HL-60/S4 treated with phorbol 12-myristate 13-acetate at 8.2 ng/mL for 4 days and 3 days (cell line): ENCODE measurements around the gene SLC38A10.

Source experiments
- in situ Hi-C: fragments of 300-500 bp; cut with MboI; formaldehyde crosslinking; loops from 2 replicates; pipeline ENCODE4 v1.15.0; 2022; ENCODE audit warnings: low sequenced_read_pairs

SLC38A10 gene

DNA sequence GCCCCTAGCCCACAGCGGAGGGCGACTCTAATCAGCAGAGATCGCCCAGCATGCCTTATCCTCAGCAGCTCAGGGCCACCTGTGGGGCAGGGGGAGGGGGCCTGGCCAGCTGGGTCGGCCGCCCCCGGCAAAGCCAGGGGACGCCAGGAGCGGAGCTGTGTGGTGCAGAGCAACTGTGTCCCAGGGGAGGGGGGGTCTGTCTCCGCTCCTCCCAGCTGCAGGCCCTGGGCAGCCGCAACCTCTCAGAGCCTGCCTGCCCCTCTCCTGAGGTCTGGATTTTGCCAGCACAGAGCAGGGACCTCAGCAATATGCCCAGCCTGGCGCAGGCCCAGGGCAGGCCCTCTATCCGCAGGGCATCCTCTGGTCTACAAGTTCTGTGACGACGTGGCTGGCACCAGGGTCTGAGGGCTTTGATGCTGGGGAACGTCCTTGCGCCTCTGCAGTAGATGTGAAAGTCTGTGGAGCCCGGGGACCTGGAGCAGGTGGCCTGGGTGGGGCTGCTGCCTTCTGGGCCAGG, 36.5 kb upstream of the SLC38A10 start:
- in situ Hi-C loops = no loop called here

DNA sequence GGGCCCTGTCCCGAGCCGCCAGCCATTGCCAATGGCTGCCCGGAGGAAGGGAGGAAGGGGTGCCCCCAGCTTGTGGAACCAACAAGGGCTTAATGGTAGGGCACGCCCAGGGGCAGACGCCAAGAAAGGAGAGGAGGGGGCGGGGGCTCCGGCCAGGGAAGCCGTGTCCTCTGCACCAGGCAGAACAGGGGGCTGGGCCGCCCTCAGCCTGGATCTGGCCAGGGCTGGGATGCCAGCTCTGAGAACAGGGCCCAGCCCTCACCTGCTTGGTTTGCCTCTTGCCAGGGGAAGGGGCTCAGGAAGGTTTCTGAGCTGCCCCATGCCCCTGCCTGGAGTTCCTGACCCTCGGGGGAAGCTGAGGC, 35.8 kb upstream of the SLC38A10 start:
- in situ Hi-C loops = no loop called here

DNA sequence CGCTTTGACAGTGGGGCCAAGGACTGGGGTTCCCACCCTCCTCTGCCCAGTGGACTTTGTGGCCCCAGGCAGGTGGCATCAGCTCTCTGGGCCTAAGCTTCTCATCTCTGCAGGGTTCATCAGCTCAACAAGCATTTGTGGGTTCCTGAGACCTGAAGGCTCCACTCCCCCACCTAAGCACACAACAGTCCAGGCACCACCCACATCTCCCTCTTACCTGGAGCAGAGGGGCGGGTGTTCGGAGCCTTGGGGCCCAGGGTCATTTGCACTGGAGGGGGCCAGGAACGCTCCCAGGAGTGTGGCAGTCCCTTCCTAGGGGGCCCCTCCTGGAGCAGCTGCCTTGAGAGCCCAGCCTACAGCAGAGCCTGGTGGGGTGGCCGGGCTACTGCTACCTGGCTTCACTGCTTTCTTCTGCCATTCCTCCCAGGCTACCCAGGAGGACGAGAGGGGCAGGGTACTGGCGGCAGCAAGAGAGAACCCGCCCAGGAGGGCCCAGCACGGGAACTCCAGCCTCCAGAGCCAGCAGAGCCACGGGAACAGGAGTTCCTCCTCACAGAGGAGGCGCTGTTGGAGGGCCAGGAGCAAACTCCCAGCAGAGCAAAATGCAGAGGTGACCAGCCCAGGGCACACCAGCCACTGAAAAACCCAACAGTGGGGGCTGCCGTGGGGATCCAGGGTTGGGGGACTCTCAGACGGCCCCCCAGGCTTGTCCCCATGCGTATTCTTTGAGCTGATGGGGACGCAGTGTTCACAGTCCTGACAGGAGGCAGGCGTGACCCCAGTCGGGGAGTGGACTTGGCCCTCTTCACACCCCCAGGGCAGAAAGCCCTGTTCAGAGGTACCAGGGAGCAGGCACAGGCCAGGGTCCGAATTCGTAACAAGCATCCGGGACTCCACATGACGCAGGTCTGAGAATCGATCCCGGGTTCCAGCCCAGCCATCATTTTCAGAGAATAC, 35.1 kb upstream of the SLC38A10 start:
- in situ Hi-C loops = no loop called here

GRCh38 chr17:81328978-81329926, 34.1 kb upstream of the SLC38A10 start:
- in situ Hi-C loops = no loop called here

DNA sequence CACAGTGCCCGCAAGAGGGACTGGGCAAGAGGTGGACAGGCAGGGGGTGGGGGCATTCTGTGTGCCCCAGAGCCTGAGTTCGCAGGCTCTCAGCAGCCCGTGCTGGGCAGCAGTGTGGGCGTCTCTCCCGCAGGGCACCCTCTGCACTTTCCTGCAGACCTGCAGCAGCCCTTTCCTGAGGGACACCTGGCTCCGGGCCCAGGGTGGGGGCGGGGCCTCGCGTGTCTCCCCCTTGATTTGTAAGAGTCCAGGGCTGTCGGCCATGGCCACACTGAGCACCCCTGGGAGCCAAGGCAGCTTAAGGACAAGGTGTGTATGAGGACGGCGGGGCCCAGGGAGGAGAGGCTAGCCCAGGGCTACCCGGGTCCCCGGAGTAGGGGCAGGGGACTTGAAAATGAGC, 33.4 kb upstream of the SLC38A10 start:
- in situ Hi-C loops = no loop called here

- in situ Hi-C loops = no loop called here
These were observed 30.7 kb upstream of the SLC38A10 start for GRCh38 chr17:81325714-81326358.

GRCh38 chr17:81324851-81325713, 30.0 kb upstream of the SLC38A10 start:
- in situ Hi-C loops = no loop called here

DNA sequence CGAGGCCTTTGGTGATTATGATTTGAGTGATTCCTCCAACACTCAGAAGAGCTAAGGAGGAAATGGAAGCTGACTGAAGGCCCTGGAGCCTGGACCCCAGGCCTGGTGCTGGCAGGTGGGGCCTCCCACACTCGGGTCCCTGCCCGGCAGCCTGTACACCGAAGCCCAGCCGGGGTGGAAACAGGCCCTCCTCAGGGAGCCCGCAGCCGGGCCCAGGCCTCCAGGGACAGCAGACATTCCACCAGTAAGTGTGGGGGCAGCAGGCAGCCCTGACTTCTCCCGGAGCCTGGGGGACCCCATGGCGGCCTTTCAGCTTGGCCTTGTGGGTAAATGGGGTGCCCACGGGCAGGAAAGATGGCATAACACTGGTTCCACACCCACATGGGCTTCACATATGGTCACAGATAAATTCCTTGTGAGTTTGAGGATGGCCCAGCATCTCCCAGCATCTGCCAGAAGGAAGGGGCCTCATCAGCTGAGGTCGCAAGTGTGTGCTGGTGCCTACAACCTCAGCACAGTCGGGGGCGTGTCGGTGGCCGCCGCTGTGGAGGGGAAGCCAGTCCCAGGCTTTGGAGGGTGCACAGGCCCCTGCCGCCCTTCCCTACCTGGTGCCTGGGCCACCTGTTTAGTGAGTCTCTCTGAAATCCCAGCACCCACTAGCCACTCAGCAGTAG, 29.2 kb upstream of the SLC38A10 start:
- in situ Hi-C loops = no loop called here

- in situ Hi-C loops = no loop called here
These were observed 28.3 kb upstream of the SLC38A10 start for GRCh38 chr17:81323411-81323868.

- in situ Hi-C loops = no loop called here
These were observed 27.9 kb upstream of the SLC38A10 start for GRCh38 chr17:81323083-81323369.

GRCh38 chr17:81322271-81323082, 27.4 kb upstream of the SLC38A10 start:
- in situ Hi-C loops = no loop called here

DNA sequence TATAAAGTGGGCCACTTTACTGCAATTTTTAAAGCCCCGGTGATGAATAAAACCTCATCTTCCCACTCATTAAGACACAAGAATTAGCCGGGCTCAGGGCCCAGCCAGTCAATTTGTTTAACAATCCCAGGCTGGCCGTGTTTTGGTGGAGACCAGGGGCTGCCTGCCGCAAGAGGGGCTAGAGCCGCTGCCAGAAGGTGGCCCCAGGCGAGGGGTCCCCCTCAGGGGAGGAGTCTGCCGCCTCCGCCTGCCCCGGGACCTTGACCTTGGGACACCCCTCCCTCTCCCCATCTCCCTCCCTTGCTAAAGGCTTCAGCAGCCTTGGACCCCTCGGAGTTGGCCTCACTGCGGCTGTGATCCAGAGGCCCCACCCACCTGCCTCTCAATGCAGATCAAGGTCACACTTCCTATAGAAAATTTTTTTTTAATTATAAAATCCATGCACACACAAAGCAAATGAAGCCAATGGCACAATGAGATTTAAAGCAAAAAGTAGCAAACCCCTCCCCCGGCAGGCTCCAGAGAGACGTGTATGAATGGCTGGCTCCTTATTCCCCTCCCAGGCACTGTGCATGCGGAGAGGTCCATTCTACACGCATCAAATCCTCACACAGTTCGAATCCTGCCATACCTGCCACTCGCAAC, 23.0 kb upstream of the SLC38A10 start:
- in situ Hi-C loops = no loop called here

GRCh38 chr17:81317530-81317821, 22.4 kb upstream of the SLC38A10 start:
- in situ Hi-C loops = no loop called here

- in situ Hi-C loops = no loop called here
These were observed 20.8 kb upstream of the SLC38A10 start for GRCh38 chr17:81315885-81316391.

GRCh38 chr17:81315129-81315884, 20.2 kb upstream of the SLC38A10 start:
- in situ Hi-C loops = no loop called here

DNA sequence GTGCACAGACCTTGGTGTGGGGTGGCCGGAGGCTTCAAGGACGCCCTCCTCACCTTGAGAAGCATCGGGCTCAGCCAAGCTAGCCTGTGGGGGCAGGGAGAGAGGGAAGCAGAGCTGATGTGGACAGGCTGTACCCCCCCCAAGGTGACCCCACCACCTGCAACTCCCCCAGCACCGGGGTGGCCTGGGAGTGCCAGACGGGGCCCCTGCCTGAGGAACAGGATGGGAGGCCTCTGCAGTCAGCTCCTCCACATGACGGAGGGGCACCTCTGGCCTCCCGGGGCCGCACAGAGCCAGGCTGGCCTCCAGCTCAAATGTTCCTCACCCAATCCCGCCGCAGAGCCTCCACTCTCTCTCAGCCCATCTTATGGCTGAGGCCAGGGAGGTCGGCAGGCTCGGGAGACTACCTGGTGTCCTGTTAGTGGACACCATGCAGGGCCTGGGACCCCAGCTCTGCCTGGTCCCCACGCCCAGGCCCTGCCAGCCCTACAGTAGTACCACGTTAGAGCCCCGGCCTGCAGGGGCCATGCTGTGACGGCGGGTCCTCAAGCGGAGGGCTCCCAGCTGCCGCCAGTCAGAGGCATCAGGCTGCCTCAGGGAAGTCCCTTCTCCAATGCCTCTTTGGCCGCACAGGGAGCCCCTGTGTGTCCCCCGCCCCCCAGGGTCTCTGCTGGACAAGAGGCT, 19.4 kb upstream of the SLC38A10 start:
- in situ Hi-C loops = no loop called here
